Motor neuron (in vitro differentiated cells): ENCODE data around the gene TRAPPC10. TPM values are rescaled to one million over a fixed set of nuclear protein-coding genes. Genes with fewer than 3 reads are reported as not detected.

Experiments
- ATAC-seq, 8 experiments: fragments of 200-7000 bp; cut with Tn5 transposase; replicated peaks in 6 of 8; 2 replicates each; pipeline ENCODE4 v1.8.0; 2021; ENCODE audit warnings: mild to moderate bottlenecking in 8 of 8, moderate library complexity in 8 of 8
- H3K27ac ChIP-seq, 2 donors: fragments of 250-450 bp; sonication (Bioruptor Pico); 2 replicates each; pipeline ENCODE4 v1.9.0; 2021; ENCODE audit warnings: antibody characterized with exemption in 2 of 2, mild to moderate bottlenecking in 2 of 2, moderate library complexity in 1 of 2
- H3K4me1 ChIP-seq, 2 donors: fragments of 250-450 bp; sonication (Bioruptor Pico); replicated peaks in 1 of 2; 2 replicates each; pipeline ENCODE4 v1.6.1; 2021; ENCODE audit warnings: antibody characterized with exemption in 2 of 2, mild to moderate bottlenecking in 2 of 2, moderate library complexity in 1 of 2
- H3K4me3 ChIP-seq, 5 donors: fragments of 250-450 bp; sonication (Bioruptor Pico); 2 replicates each; pipeline ENCODE4 v1.9.0; 2021; ENCODE audit warnings: antibody characterized with exemption in 5 of 5, mild to moderate bottlenecking in 5 of 5, moderate library complexity in 4 of 5
- WGBS, 10 experiments: fragments of 450-650 bp; shearing (Covaris generic); methylation state at CpG; one replicate each; pipeline ENCODE4 v1.0.0; 2022; 5-methylcytosine and 5-hydroxymethylcytosine counted together
- in situ Hi-C, 9 experiments: fragments of 400-800 bp; cut with MboI; loops; one replicate each; pipeline ENCODE4 v1.15.0; 2021; ENCODE audit warnings: low sequenced_read_pairs in 9 of 9, low pct_unique_long_range_greater_than_20kb in 2 of 9; ENCODE audit not compliant: unreplicated experiment in 9 of 9
- total RNA-seq, 8 experiments: library from RNA; unstranded; fragments of 300-600 nt; gene quantifications; 2 replicates each; pipeline versions ENCODE4 v1.2.3 to v1.2.4, GENCODE V29; 2022

TRAPPC10 gene
- total RNA-seq, 8 experiments from 2014 or later = 10.1 to 39.8 (median 19.0) TPM

DNA sequence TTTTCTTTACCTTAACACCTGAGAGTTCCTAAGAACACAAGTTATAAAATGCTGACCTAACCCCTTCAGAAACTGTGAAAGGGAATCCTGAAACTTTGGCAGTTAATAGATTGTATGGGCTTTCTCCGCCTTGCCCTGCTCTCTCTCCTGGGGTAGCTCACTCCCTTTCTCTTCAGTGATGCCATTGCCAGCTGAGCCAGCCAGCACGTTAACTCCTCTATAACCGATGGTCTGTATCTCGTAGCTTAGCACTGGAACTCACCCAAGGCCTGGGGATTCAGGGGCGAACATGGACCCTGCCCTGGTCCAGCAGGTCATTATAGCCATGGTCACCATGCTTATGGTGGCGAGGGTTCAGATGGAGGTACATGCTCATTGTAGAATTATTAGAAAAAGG is 40.7 kb downstream of the TRAPPC10 start:
- no peak overlapping the region for H3K4me3 ChIP-seq
- 80 to 100% (median 100%) methylated on average over 1 to 4 of the region's 6 CpGs; no CpG with 5 or more reads in 2 of the 10 experiments for WGBS, 10 experiments
- ATAC-seq = peak in 1 of 8 experiments; percentile 10
- H3K27ac ChIP-seq = no peak overlapping the region
- no peaks in the 10 kb centered on the region for H3K4me1 ChIP-seq
- in situ Hi-C loops = no loop called here

DNA sequence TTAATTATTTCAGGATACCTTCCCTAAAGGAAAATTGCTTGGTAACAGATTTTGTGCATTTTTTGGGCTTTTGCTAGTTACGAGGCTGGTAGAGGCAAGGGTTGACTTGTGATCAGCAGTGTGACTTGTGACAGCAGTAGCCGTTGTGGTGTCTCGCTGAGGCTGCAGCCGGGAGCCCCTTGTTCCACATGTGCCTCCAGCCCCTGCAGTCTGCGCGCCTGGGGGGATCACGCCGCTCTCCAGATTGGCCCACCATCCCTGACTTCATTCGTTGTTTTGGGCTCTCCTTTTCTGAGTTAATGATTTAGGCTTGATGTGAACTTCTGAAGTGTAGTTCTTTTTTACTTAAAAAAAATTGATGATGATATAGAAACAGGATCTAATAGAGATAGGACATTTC is 41.5 kb downstream of the TRAPPC10 start:
- Histone ChIP-seq H3K4me1 (no peaks in the 10 kb centered on the region), H3K27ac (no peak overlapping the region), H3K4me3 (no peak overlapping the region)
- WGBS, 10 experiments = 60 to 100% (median 100%) methylated on average over 1 to 5 of the region's 9 CpGs; no CpG with 5 or more reads in 1 of the 10 experiments
- no peak for ATAC-seq
- in situ Hi-C loops = no loop called here

DNA sequence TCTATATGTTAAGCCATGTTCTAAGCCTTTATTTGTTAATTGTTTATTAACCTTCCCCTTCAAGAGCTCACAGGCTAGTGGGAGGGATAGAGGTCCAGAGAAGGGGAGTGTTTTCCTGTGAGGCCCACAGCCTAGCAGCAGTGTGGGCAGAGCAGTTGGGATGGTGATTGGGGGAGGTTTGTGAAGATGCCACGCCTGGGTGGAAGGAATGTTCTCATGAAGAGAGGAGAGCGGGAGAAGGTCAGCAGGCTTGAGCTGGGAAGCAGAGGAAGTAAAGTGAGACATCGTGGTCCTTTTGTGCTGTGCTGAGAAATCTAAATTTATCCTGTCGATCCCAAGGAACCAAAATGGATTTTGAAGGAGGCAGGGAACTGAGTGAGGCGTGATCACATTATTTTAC is 42.6 kb downstream of the TRAPPC10 start:
- Histone ChIP-seq H3K4me3 (no peak overlapping the region), H3K27ac (no peak overlapping the region), H3K4me1 (no peaks in the 10 kb centered on the region)
- peak in 3 of 8 experiments; percentile 10 to 98 (median 81) for ATAC-seq
- in situ Hi-C loops = no loop called here
- 27 to 100% (median 87%) methylated on average over 1 to 5 of the region's 5 CpGs; no CpG with 5 or more reads in 3 of the 10 experiments for WGBS, 10 experiments

DNA sequence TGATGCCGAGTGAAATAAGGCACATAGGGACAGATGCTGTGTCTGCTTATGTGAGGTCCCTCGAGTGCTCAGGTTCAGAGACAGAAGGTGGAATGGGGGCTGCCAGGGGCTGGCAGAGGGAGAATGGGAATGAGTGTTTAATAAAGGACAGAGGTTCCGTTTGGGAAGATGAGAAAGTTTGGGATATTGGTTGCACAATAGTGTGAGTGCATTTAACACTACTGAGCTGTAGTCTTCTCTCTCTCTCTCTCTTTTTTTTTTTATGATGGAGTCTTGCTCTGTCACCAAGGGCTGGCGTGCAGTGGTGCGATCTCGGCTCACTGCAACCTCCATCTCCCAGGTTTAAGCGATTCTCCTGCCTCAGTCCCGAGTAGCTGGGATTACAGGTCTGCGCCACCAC is 44.9 kb downstream of the TRAPPC10 start:
- Histone ChIP-seq H3K4me3 (no peak overlapping the region), H3K27ac (no peak overlapping the region), H3K4me1 (no peaks in the 10 kb centered on the region)
- ATAC-seq = no peak
- WGBS, 10 experiments = 87 to 100% (median 100%) methylated on average over 1 to 5 of the region's 9 CpGs; no CpG with 5 or more reads in 1 of the 10 experiments
- in situ Hi-C loops = no loop called here

DNA sequence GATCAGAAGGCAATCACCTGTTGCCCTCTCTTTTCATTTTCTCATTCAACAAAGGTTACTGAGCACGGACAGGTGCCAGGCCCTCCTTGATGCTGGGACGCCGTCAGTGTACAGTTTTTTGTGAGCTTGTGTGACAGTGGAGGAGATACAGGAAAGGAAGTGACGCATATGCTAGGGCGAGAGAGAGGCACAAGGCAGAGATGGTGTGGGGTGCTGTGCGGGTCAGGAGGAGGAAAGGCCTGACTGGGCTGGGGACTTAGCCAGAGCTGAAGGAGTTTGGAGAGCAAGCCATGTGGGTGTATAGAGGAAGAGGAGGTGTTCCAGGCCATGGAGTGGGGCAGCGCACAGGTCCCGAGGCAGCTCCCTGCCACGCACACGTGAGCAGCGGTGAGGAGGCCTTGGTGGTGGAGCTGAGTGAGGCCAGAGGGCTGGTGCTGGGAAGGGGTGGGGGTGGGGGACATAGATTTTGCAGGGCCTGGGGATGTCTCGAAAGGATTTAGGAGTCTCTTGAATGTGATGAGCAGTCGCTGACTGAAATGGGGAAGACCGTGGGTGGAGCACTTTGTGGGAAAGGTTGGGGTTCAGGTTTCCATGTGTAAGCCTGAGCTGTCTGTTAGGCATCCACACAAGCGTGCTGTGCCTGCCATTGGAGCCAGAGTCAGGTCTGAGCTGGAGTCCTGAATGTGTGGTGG is 46.0 kb downstream of the TRAPPC10 start:
- no peak overlapping the region for H3K27ac ChIP-seq
- no peak overlapping the region for H3K4me3 ChIP-seq
- 92 to 100% (median 100%) methylated on average over 1 to 6 of the region's 15 CpGs; no CpG with 5 or more reads in 2 of the 10 experiments for WGBS, 10 experiments
- H3K4me1 ChIP-seq = no peaks in the 10 kb centered on the region
- in situ Hi-C loops = no loop called here
- no peak for ATAC-seq

DNA sequence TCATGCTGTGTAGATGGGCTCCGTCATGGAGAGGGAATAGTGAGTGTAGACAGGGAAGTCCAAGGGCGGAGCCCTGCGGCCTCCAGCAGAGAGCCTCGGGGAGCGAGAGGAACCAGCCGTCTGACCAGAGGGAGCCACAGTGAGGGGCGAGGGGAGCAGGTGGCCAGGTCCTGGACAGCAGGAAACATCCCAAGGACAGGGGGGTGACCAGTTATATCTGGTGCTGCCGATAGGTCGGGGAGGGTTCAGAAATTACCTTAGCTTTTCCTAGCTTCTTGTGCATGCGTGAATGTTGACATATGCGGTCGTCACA is 46.5 kb downstream of the TRAPPC10 start:
- no peak overlapping the region for H3K4me3 ChIP-seq
- no peak overlapping the region for H3K27ac ChIP-seq
- H3K4me1 ChIP-seq = no peaks in the 10 kb centered on the region
- in situ Hi-C loops = no loop called here
- ATAC-seq = no peak
- WGBS, 10 experiments = 86 to 100% (median 92%) methylated on average over 2 to 3 of the region's 12 CpGs; no CpG with 5 or more reads in 4 of the 10 experiments

DNA sequence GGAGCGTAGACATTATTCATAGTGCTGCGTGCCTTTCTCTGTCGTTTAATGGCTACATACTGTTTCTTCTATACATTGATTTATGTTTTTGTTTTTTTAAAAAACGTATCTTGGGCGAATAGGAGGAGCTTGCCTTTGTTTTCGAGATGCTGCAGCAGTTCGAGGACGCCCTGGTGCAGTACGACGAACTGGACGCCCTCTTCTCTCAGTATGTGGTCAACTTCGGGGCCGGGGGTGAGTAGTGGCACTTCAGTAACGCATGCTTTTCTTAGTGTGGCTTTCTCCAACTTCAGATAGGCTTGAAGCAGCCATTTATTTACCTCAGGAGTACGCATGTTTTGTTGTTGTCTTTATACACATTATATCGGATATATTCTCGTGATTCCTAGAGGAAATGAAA is 46.9 kb downstream of the TRAPPC10 start:
- ATAC-seq = no peak

DNA sequence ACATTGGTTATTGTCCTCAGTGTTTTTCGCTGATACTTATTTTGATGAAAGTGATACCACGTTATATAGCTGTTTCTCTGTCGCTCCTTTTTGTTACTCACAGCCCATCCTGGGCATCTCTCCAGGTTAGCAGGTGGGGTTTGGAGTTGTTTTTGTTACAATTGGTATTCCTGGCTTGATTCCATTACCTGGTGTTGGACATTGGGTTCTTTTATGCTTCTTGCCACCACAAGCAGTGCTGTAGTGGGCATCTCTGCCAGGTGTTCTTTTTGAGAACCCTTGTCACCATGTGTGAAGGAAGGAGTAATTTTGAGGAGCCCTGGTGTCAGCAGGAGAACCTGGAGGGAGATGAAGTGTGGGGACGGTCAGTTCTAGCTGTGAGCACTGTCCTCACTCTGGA is 47.6 kb downstream of the TRAPPC10 start:
- WGBS, 10 experiments = 88 to 100% (median 100%) methylated on average over 1 to 4 of the region's 4 CpGs; no CpG with 5 or more reads in 1 of the 10 experiments
- in situ Hi-C loops = no loop called here
- H3K4me3 ChIP-seq = no peak overlapping the region
- H3K27ac ChIP-seq = no peak overlapping the region
- no peak for ATAC-seq
- no peaks in the 10 kb centered on the region for H3K4me1 ChIP-seq

More for the DNA sequence above, 46.9 kb downstream of the TRAPPC10 start:
- no peak overlapping the region for H3K4me3 ChIP-seq
- no peaks in the 10 kb centered on the region for H3K4me1 ChIP-seq
- WGBS, 10 experiments = 79 to 93% (median 86%) methylated on average over 4 to 17 of the region's 17 CpGs; no CpG with 5 or more reads in 1 of the 10 experiments
- no peak overlapping the region for H3K27ac ChIP-seq
- in situ Hi-C loops = no loop called here

DNA sequence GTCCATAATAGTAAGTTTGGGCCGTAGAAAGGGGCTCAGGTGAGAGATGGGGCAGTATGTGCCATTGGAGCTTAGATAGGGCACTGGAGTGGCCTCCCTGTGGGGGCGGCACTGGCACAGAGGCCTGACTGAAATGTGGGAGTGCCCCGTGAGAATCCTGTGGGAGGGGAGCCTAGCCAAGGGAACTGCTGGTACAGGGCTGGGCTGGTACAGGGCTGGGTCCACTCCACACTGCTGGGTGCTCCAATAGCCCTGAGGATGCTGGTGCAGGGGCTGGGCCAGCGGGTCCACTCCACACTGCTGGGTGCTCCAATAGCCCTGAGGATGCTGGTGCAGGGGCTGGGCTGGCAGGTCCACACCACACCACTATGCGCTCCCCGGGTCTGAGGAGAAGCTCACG is 50.3 kb downstream of the TRAPPC10 start:
- Histone ChIP-seq H3K4me1 (no peaks in the 10 kb centered on the region), H3K27ac (no peak overlapping the region), H3K4me3 (no peak overlapping the region)
- in situ Hi-C loops = no loop called here
- ATAC-seq = no peak
- 70 to 100% (median 93%) methylated on average over 1 to 6 of the region's 7 CpGs; no CpG with 5 or more reads in 4 of the 10 experiments for WGBS, 10 experiments

DNA sequence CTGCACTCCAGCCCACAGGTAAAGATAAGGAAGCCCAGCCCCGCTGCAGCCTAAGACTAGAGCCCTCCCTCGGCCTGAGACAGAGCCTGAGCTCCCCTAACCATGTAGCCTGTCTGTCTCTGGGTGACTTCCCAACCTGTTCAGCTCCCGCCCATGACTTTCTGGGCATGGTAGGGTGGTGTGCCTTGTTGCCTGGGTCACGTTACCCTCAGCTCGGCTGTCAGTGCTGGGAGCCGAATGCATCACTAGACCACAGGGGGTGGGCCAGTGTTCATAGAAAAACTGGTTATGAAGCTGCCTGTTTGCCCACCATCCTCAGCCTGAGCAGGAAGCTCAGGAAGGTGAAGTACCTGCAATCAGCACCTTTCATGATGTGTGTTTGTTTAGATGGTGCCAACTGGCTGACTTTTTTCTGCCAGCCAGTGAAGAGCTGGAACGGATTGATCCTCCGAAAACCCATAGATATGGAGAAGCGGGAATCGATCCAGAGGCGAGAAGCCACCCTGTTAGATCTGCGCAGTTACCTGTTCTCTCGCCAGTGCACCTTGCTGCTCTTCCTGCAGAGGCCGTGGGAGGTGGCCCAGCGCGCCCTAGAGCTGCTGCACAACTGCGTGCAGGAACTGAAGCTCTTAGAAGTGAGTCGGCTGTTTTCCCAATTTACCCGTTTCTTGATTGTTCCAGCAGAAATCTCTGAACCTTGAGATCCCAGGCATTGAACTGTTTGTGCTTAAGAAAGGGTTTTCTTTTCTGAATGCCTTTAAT is 51.2 kb downstream of the TRAPPC10 start:
- WGBS, 10 experiments = 20 to 100% (median 94%) methylated on average over 1 to 12 of the region's 19 CpGs; no CpG with 5 or more reads in 2 of the 10 experiments
- H3K27ac ChIP-seq = no peak overlapping the region

DNA sequence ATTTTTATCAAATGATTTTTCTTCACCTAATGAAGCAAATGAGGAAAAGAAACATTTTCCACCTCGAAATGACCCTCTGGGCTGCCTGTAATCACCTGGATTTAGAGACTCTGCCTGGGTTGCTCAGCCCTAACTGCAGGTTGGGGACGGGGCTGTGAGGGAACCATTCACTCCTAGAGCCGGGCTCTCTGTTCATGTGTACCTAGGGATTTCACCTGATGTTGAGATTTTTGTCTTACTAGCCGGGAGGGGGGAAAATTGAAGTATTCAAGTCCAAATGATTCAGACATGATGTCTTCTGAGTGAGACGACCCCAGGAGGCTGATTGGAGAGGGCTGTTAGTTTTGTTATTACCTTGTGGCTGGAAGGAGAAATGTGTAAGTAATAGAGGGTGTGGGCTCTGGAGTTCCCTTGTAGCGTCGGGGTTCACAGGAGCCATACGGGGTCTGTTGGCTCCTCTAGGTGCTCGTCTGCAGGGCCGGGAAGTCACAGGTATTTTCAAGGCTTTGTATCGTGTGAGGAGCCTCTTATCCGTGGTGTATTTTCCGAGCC is 52.8 kb downstream of the TRAPPC10 start:
- Histone ChIP-seq H3K4me3 (no peak overlapping the region), H3K27ac (no peak overlapping the region), H3K4me1 (no peaks in the 10 kb centered on the region)
- WGBS, 10 experiments = 81 to 100% (median 93%) methylated on average over 2 to 10 of the region's 13 CpGs; no CpG with 5 or more reads in 1 of the 10 experiments
- ATAC-seq = no peak
- in situ Hi-C loops = no loop called here

More for the DNA sequence above, 51.2 kb downstream of the TRAPPC10 start:
- no peaks in the 10 kb centered on the region for H3K4me1 ChIP-seq
- no peak for ATAC-seq
- in situ Hi-C loops = no loop called here
- no peak overlapping the region for H3K4me3 ChIP-seq

DNA sequence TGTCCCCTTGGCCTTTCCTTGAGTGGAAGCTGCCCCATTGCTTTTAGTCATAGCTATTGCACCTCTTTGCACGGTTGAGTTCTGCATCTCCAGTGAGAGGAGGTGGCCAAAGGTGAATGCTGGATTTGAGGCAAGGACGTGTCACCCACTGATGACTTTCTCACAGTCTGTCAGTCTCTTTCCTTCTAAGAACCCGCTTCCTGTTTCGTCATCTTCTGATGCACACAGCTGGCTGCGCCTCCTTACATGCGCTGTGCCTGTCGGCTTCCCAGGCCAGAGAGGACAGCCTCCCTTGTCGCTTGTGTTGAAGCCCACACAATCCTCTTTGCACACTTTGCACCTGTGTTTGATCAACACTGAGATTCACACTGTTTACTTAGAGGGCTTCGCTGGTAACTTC is 53.3 kb downstream of the TRAPPC10 start:
- no peak overlapping the region for H3K4me3 ChIP-seq
- in situ Hi-C loops = no loop called here
- H3K4me1 ChIP-seq = no peaks in the 10 kb centered on the region
- WGBS, 10 experiments = 80 to 100% (median 98%) methylated on average over 1 to 7 of the region's 9 CpGs; no CpG with 5 or more reads in 2 of the 10 experiments
- H3K27ac ChIP-seq = no peak overlapping the region
- no peak for ATAC-seq

DNA sequence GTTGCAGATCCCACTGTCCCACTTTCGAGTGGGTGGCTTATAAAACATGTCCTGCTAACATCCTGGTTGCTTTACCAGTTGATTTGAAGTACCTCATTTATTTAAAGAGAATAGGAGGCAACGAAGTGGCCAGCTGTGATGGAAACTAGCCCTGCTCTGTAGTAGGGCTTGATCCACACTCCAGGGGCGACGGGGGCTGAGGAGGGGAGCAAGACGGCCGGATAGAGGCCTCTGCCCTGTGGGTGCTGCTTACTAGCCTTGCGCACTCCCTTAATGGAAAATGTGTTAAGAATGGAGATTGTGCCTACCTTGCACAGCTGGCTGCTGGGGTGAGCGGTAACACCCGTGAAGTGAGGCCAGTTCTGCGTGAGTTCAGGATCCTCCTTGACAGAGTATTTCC is 54.0 kb downstream of the TRAPPC10 start:
- Histone ChIP-seq H3K4me3 (no peak overlapping the region), H3K27ac (no peak overlapping the region), H3K4me1 (no peaks in the 10 kb centered on the region)
- WGBS, 10 experiments = 86 to 100% (median 95%) methylated on average over 3 to 9 of the region's 10 CpGs; no CpG with 5 or more reads in 2 of the 10 experiments
- ATAC-seq = no peak
- in situ Hi-C loops = no loop called here
